GM12872 (cell line): ENCODE measurements around the gene WDR45.

Source experiments
- TF ChIP-seq, protein P1 (sequence below): IDR thresholded peaks from 3 replicates; pipeline ENCODE4 v1.5.1; 2011; ENCODE audit warnings: low read depth, mild to moderate bottlenecking, low read length, moderate library complexity; ENCODE audit not compliant: insufficient read depth

The WDR45 gene

DNA sequence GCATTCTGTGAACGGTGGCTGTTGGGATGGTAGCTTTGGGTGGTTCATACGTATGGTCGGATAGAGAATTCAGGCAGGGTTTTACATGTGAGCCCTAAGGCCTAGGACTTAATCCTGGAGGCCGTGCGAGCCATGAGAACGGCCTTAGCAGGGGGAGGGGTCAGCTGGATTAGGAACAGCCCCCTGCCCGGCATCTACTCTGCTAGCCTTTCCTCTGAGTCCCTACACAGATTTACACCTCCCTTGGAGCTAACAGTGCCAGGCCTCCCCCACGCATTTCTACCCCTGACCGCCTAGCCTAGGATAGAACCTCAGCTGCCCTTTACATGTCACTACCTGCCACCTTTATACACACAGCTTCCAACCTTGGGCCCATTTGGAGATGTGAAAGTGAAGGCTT lies 13.0 kb downstream of the WDR45 start:
- TF ChIP-seq, protein P1, sequence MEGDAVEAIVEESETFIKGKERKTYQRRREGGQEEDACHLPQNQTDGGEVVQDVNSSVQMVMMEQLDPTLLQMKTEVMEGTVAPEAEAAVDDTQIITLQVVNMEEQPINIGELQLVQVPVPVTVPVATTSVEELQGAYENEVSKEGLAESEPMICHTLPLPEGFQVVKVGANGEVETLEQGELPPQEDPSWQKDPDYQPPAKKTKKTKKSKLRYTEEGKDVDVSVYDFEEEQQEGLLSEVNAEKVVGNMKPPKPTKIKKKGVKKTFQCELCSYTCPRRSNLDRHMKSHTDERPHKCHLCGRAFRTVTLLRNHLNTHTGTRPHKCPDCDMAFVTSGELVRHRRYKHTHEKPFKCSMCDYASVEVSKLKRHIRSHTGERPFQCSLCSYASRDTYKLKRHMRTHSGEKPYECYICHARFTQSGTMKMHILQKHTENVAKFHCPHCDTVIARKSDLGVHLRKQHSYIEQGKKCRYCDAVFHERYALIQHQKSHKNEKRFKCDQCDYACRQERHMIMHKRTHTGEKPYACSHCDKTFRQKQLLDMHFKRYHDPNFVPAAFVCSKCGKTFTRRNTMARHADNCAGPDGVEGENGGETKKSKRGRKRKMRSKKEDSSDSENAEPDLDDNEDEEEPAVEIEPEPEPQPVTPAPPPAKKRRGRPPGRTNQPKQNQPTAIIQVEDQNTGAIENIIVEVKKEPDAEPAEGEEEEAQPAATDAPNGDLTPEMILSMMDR = no peak

DNA sequence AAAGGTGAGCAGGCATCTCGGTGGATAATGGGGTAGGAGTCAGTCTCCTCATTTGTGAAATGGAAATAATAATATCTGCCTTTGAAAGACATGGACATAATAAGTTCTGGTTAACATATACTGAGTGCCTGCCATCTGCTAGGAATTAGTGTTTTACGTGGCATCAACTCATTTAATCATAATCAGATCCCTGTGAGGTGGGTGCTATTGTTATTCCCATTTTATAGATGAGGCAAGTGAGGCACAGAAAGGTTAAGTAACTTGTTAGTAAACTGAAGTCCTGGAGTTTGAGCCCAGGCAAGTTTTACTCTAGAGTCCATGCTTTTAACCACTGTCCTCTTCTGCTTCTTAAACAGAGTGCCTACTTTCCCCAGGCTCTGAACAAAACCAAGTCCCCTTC lies 13.4 kb downstream of the WDR45 start:
- TF ChIP-seq, protein P1 = no peak

DNA sequence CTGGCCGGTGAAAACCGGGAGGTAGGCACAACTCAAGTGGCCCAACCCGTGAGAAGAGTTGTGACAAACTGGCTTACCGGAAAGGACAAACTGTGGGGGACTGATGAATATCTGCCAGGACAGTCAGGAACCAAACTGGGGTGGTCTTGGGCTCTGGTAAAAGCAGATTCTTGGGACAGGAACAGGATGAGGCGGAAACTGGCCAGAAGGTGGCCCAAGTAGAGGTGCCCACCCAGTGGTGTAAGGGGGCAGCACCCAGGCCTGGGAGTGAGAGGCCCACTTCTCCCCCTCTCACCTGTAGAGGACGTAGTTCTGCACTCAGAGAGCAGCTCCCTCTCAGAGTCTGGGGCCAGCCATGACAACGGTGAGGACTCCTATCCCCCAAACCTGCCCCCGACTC lies 15.0 kb downstream of the WDR45 start:
- TF ChIP-seq, protein P1 = no peak

DNA sequence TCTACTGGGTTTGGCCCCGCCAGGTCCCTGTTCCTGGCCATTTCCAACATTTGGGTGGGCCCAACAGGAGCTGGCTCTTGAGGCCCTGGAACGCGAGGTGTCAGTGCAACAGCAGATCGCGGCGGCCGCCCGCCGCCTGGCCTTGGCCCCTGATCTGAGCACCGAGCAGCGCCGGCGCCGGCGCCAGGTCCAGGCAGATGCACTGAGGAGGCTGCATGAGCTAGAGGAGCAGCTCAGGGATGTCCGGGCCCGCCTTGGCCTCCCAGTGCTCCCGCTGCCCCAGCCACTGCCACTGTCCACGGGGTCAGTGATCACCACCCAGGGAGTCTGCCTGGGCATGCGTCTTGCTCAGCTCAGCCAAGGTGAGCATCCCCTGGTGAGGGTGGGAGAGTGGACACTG lies 15.4 kb downstream of the WDR45 start:
- TF ChIP-seq, protein P1 = no peak

DNA sequence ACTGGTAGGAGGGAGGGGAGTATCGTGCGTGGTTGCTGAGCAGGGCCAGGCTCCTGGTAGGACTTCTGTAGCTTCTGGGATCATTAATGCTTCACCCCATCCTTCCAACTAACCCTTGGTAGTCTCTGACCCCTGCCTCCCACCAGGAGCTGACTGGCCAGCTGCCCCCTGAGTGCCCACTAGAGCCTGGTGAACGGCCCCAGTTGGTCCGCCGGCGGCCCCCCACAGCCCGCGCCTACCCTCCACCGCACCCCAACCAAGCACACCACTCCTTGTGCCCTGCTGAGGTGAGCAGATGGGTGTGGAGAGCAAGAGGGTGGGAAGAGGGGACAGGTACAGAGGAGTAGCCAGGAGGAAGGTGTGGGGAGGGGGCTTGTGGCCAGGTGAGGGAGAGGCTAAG lies 16.0 kb downstream of the WDR45 start:
- TF ChIP-seq, protein P1 = no peak

DNA sequence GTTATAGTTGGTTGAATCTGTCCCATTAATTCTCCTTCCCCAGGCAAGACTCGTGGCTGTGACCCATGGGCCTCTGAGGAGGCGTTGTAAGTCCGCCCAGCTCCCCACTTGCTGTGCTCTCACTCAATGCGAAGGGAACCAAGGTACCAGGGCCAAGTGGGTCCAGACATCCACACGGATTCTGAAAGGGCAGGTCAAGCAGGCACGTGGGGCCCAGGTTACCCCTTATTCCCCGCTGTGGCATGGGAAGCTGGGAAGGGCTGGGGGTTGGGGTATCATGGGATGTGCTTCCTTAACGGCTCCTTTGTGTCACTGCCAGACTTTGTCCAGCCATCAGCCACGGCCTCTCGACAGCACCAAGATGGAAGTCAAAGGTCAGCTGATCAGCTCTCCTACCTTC lies 17.8 kb downstream of the WDR45 start:
- TF ChIP-seq, protein P1 = no peak

DNA sequence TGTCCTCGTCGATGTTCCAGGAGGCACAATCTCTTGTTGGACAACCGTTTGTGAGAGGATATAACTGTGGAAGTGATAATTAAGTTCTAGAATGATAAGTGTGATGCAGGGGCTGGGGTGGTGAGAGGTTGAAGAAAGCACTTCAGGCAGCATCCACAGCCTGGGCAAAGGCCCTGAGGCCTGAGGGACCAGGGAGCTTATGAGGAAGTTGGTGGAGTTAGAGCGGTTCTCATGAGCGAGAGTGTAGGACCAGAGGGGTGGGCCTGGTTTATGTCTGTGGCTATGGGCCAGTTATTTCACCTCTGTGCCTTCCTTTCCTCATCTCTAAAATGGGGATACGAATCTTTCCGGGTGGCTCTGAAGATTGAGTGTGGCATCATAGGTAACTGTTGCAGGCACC lies 18.2 kb downstream of the WDR45 start:
- TF ChIP-seq, protein P1 = no peak

DNA sequence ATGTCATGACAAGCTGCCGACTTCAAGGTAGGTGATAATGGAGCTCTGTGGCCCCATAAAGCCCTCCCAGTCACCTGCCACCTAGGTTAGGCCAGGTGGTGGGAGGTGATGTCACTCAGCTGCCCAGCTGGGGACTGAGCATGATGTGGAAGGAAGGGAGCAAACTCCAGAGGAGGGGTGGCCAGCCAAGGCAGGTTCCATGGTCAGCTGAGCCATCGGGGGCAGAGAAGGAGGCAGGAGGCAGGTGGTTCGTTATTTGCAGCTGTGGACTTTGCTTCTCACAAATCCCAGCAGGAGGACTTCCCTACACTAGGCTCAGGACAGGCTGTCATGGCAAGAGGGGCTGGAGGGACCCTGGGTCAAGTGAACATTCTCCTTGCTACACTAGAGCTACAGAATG lies 18.8 kb downstream of the WDR45 start:
- TF ChIP-seq, protein P1 = no peak
